PC-9 (cell line): ENCODE results near the gene RBM10. TPM values are rescaled to one million over a fixed set of nuclear protein-coding genes. Genes with fewer than 3 reads are reported as not detected.

Source experiments
- Bru-seq: library from RNA; stranded (reverse); fragments of 400-500 nt; gene quantifications from one replicate; lab custom pipeline; 2021; lab: Mats Ljungman, UMichigan
- BruChase-seq, 2 experiments: library from RNA; stranded (reverse); fragments of 400-500 nt; gene quantifications; one replicate each; lab custom pipeline; 2021; lab: Mats Ljungman, UMichigan
- BruUV-seq: library from RNA; stranded (reverse); fragments of 400-500 nt; replicated peaks from 2 replicates; lab custom pipeline; 2021; lab: Mats Ljungman, UMichigan
- CTCF ChIA-PET: fragments of 300-600 bp; sonication (Branson Sonifier 250); formaldehyde crosslinking; loops from one replicate; lab custom pipeline; 2022; ENCODE audit warnings: antibody characterized with exemption; lab: Charles Lee
- POLR2A ChIA-PET: fragments of 300-600 bp; sonication (Branson Sonifier 250); formaldehyde crosslinking; loops from one replicate; lab custom pipeline; 2022; ENCODE audit warnings: antibody characterized with exemption; ENCODE audit not compliant: unreplicated experiment; lab: Charles Lee
- DNase-seq, 2 experiments: peaks; one replicate each; pipeline versions ENCODE4 v3.0.0 to v3.0.0-alpha.2; 2015 to 2022; ENCODE audit warnings: mixed read lengths in 1 of 2
- H2AFZ ChIP-seq: fragments of 200-600 bp; sonication (generic); 2 replicates; pipeline ENCODE4 v1.8.1; 2017; ENCODE audit warnings: antibody characterized with exemption
- H3F3A ChIP-seq: fragments of 200-600 bp; sonication (generic); 2 replicates; pipeline ENCODE4 v1.8.1; 2017; ENCODE audit warnings: antibody characterized with exemption, mild to moderate bottlenecking, low read depth; ENCODE audit not compliant: insufficient read depth
- H3K27ac ChIP-seq: fragments of 200-600 bp; sonication (generic); 2 replicates; pipeline ENCODE4 v1.6.1; 2016; ENCODE audit warnings: mixed run types
- H3K27me3 ChIP-seq: fragments of 200-600 bp; sonication (generic); 2 replicates; pipeline ENCODE4 v1.6.1; 2016; ENCODE audit warnings: low read depth, mixed run types; ENCODE audit not compliant: insufficient read depth
- H3K36me3 ChIP-seq: fragments of 200-600 bp; sonication (generic); 2 replicates; pipeline ENCODE4 v1.6.1; 2016; ENCODE audit warnings: low read depth, mixed run types
- H3K4me1 ChIP-seq: fragments of 200-600 bp; sonication (generic); replicated peaks from 2 replicates; pipeline ENCODE4 v1.6.1; 2016; ENCODE audit warnings: mixed run types; ENCODE audit not compliant: insufficient read depth
- H3K4me2 ChIP-seq: fragments of 200-600 bp; sonication (generic); 2 replicates; pipeline ENCODE4 v1.6.1; 2017; ENCODE audit warnings: mixed run types
- H3K4me3 ChIP-seq: fragments of 200-600 bp; sonication (generic); 2 replicates; pipeline ENCODE4 v1.6.1; 2016; ENCODE audit warnings: mixed run types
- H3K79me2 ChIP-seq: fragments of 200-600 bp; sonication (generic); 2 replicates; pipeline ENCODE4 v1.6.1; 2017; ENCODE audit warnings: low read depth, mixed run types
- H3K9me2 ChIP-seq: fragments of 200-600 bp; sonication (generic); 2 replicates; pipeline ENCODE4 v1.8.1; 2017; ENCODE audit warnings: mild to moderate bottlenecking; ENCODE audit not compliant: insufficient read depth
- H3K9me3 ChIP-seq: fragments of 200-600 bp; sonication (generic); 2 replicates; pipeline ENCODE4 v1.8.1; 2016; ENCODE audit warnings: low read depth; ENCODE audit not compliant: insufficient read depth
- H4K20me1 ChIP-seq: fragments of 200-600 bp; sonication (generic); 2 replicates; pipeline ENCODE4 v1.8.1; 2017; ENCODE audit not compliant: insufficient read depth
- EZH2 ChIP-seq: fragments of 200-600 bp; sonication (generic); IDR thresholded peaks from 2 replicates; pipeline ENCODE4 v1.8.0; 2017; ENCODE audit warnings: antibody characterized with exemption, low read depth
- intact Hi-C: fragments of 100-400 bp; cut with micrococcal nuclease; formaldehyde crosslinking; loops from one replicate; pipeline ENCODE4 v1.10.0; 2022; ENCODE audit not compliant: unreplicated experiment
- long read RNA-seq: library from polyadenylated mRNA; stranded (forward); transcript quantifications from one replicate; pipeline ENCODE4 v2.0.0, GENCODE V29; 2022
- total RNA-seq: library from RNA; stranded (reverse); gene quantifications from 2 replicates; pipeline ENCODE4 v1.2.3, GENCODE V29; 2021
- TF ChIP-seq, protein P1 (sequence below): fragments of 200-600 bp; sonication (generic); conservative IDR thresholded peaks from 2 replicates; pipeline ENCODE4 v1.6.1; 2017; ENCODE audit warnings: mixed run types, antibody characterized with exemption, mild to moderate bottlenecking, moderate library complexity

Gene RBM10, protein sequence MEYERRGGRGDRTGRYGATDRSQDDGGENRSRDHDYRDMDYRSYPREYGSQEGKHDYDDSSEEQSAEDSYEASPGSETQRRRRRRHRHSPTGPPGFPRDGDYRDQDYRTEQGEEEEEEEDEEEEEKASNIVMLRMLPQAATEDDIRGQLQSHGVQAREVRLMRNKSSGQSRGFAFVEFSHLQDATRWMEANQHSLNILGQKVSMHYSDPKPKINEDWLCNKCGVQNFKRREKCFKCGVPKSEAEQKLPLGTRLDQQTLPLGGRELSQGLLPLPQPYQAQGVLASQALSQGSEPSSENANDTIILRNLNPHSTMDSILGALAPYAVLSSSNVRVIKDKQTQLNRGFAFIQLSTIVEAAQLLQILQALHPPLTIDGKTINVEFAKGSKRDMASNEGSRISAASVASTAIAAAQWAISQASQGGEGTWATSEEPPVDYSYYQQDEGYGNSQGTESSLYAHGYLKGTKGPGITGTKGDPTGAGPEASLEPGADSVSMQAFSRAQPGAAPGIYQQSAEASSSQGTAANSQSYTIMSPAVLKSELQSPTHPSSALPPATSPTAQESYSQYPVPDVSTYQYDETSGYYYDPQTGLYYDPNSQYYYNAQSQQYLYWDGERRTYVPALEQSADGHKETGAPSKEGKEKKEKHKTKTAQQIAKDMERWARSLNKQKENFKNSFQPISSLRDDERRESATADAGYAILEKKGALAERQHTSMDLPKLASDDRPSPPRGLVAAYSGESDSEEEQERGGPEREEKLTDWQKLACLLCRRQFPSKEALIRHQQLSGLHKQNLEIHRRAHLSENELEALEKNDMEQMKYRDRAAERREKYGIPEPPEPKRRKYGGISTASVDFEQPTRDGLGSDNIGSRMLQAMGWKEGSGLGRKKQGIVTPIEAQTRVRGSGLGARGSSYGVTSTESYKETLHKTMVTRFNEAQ
- total RNA-seq = 31.9 and 34.8 TPM in 2 replicates
- percentile 70 among the genes with signal in this experiment for Bru-seq, nascent RNA
- percentile 64 among the genes with signal in this experiment for BruChase-seq, experiment 1, labeled RNA remaining after a 2-hour chase
- percentile 77 among the genes with signal in this experiment for BruChase-seq, experiment 2, labeled RNA remaining after a 6-hour chase
- long read RNA-seq, transcript RBM10-202 (23 exons, 3,108 nt) = minor isoform, 6 of 44 reads
- long read RNA-seq, transcript RBM10-206 (23 exons, 3,105 nt) = major isoform, 7 of 44 reads
- long read RNA-seq, partial matches to known transcripts = 18 of 44 reads
- long read RNA-seq, other reads (novel, unspliced or antisense) = 10 of 44 reads

DNA sequence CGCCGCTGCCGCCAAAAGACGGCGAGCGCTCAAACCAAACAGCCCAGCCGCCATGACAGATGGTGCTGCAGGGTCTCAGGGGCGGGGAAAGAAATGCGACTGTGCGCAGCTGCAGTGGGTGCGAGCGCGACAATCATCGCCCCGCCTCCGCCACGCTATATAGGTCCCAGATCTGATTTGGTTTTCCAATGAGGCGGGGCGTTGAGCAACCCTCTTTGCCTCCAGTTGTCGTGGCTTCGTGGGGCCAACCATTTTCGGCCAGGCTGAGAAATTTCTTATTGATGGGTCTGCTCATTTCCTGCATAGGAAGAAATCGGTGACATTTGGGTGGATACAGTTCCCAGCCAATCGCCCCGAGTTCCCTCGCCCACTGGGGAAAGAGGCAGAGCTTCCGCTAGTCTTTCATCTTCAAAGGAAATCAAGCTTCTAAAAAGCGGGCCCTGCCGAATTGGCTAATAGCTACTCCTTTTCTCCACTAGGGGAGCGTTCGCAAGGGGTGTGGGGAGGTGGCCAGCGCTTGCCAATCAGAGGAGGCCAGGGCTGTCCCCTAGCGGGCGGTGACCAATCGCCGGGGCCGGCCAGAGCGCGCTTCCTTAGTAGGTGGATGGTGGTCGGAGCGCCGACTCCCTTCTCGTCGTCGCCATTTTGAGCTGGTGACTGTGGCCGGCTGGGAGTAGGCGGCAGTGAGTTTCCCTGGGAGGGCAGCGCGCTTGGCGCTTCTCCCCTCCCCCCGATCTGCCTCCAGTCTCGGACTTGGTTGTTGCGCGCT lies at the start of gene RBM10, which contains the start of gene NDUFB11:
Gene RBM10, plus strand, starts transcription at position 596 of the 769 bp plus-strand sequence. CDS start 2,261 bp downstream, outside the sequence.
Gene NDUFB11, minus strand, starts transcription at position 77 of the 769 bp plus-strand sequence. Its CDS starts 23 bp downstream, at position 54.
- no TSS peak for BruUV-seq
- H3F3A ChIP-seq = no peaks in the 10 kb centered on the region
- no peaks in the 10 kb centered on the region for H3K4me1 ChIP-seq
- peak within 1 kb of the TSS; percentile 39; the same call in 1 of the 2 replicates for H2AFZ ChIP-seq
- intact Hi-C loops = no loop called here
- H3K4me3 ChIP-seq = peak within 1 kb of the TSS; percentile 57
- H4K20me1 ChIP-seq = peaks cover 5% of the 10 kb centered on the region; the same call in 1 of the 2 replicates
- DNase-seq = peak; percentile 78 to 81
- peak within 1 kb of the TSS; percentile 68 for H3K4me2 ChIP-seq
- peak within 1 kb of the TSS; percentile 81 for H3K27ac ChIP-seq
- no peaks in the 10 kb centered on the region for H3K36me3 ChIP-seq
- ChIA-PET POLR2A (interaction anchor here (0.6 to 0.7 kb wide), 2 partner anchors 15 to 48 kb away, joined by 4 to 9 read pairs; no protein-coding TSS in a partner anchor), CTCF (interaction anchor here (1.0 kb wide), 1 partner anchor 11 kb away, joined by 3 read pairs; no protein-coding TSS in a partner anchor)
- peaks cover 44% of the 10 kb centered on the region for H3K79me2 ChIP-seq
- no peaks in the 10 kb centered on the region for H3K9me3 ChIP-seq
- TF ChIP-seq EZH2 = no peak
- TF ChIP-seq, protein P1, sequence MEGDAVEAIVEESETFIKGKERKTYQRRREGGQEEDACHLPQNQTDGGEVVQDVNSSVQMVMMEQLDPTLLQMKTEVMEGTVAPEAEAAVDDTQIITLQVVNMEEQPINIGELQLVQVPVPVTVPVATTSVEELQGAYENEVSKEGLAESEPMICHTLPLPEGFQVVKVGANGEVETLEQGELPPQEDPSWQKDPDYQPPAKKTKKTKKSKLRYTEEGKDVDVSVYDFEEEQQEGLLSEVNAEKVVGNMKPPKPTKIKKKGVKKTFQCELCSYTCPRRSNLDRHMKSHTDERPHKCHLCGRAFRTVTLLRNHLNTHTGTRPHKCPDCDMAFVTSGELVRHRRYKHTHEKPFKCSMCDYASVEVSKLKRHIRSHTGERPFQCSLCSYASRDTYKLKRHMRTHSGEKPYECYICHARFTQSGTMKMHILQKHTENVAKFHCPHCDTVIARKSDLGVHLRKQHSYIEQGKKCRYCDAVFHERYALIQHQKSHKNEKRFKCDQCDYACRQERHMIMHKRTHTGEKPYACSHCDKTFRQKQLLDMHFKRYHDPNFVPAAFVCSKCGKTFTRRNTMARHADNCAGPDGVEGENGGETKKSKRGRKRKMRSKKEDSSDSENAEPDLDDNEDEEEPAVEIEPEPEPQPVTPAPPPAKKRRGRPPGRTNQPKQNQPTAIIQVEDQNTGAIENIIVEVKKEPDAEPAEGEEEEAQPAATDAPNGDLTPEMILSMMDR = peak; percentile 59
- no peaks in the 10 kb centered on the region for H3K9me2 ChIP-seq
- H3K27me3 ChIP-seq = no peaks in the 10 kb centered on the region

DNA sequence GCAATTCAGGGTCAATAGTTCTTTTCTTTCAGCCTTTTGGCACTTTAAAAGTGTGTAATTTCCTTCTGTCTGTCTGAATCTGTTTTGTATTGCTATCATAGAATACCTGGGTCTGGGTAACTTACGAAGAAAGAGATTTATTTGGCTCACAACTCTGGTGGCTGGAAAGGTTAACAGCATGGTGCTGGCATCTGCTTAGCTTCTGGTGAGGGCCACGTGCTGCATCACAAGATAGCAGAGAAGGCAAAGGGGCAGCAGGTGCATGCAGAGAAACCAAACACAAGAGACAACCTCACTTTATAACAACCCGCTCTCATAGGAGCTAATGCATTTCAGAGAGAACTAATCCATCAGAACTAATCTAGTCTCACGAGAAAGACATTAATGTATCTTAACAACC lies 48.0 kb upstream of the RBM10 start:
- ChIA-PET CTCF (no interaction called here), POLR2A (interaction anchor here (0.6 kb wide), 1 partner anchor 48 kb away, joined by 4 read pairs; the partner anchor contains the start of genes NDUFB11 and RBM10)
- Histone ChIP-seq H3K27me3 (no peaks in the 10 kb centered on the region), H3K79me2 (no peaks in the 10 kb centered on the region), H3K4me2 (no peak overlapping the region), H3F3A (no peaks in the 10 kb centered on the region), H3K27ac (no peak overlapping the region), H4K20me1 (no peaks in the 10 kb centered on the region), H3K9me2 (no peaks in the 10 kb centered on the region), H3K9me3 (no peaks in the 10 kb centered on the region), H3K36me3 (no peaks in the 10 kb centered on the region), H2AFZ (no peak overlapping the region), H3K4me3 (no peak overlapping the region), H3K4me1 (no peaks in the 10 kb centered on the region)
- intact Hi-C loops = no loop called here
- DNase-seq = no peak
- TF ChIP-seq, protein P1 = no peak
- no peak for TF ChIP-seq EZH2
- BruUV-seq = no TSS peak
